NCI-H2107 treated with DMSO at 0.1 percent for 48 hours (cell line): ENCODE data around the gene TMEM198.

ENCODE experiments used
- DNase-seq: peaks from one replicate; lab custom pipeline; 2025; ENCODE audit not compliant: unreplicated experiment; lab: John Stamatoyannopoulos, UW

Gene TMEM198

DNA sequence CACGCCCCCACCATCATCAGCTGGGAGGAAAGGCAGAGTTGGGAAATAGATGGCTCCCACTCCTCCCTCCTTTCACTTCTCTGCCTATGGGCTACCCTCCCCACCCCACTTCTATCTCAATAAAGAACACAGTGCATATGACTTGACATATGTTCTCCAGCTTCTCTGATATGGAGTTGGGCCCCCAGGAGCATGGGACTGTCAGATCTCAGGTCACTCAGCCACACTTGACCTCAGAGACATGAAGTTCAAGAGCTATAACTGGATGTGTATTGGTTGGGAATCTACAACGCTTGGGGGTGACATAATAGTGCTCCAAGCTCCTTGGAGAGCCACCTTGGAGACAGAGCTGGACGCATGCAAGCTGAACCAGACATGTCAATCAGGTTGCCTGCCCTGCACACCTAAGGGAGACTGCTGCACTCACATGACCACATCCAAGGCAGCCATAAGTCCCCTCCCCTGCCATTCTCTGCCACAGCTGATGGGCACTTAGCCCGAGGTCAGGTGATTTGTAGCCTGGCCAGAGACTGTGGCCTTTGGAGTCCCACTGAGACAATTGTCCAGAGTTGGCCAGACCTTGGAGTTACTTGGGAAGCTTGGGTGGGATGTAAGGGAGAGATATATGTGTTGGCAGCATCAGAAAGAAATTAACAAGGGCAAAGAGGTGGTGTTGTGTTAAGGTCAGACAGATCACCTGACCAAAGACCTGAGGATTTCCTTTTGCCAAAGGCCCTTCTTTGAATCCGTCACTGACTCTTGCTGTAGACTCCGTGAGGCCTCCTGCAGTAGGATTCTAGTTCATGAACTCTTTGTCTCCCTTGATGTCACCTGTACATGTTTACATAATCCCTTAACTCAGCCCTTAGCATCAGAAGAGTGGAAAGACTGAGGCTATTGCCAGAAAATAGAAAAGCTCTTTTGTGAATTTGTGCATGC lies 32.0 kb downstream of the TMEM198 start:
- DNase-seq, result no peak

- DNase-seq, result peak; percentile 38
Measured at GRCh38 chr2:219576505-219577388, 32.9 kb downstream of the TMEM198 start.

DNA sequence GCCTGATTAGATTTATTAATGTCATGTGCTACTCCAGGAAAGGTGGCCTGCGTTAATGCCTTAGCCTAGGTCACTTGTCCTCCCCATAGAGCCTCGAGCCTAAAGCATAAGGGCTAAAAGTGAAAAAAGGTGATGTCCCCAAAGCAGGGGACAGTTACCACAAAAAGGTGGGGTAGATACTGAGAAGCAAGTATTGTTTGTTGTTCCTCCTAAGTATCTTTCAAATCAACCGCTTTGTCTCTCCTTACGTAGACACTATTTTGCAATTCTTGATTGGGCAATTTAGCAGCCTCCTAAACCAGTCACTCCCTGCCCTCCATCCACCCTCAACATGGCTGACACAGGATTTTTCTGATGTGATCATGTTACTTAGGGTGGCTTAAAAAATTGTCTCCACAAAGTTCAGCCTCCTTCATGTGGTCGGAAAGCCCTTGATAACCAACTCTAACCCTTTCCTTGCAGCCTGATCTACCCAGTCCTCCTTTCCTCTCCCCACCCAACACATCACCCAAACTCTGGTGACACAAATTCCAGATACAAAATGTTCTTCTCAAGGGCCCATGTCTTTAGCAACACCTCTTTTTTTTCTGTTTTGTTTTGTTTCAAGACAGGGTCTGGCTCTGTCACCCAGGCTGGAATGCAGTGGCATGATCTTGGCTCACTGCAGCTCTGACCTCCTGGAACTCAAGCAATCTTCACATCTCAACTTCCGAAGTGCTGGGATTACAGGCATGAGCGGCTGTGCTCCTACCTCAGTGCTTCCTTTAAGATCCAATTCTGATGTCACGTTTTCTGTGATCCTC lies 35.2 kb downstream of the TMEM198 start:
- DNase-seq, result no peak

- DNase-seq, result no peak
Measured at GRCh38 chr2:219581346-219581745, 37.5 kb downstream of the TMEM198 start.

DNA sequence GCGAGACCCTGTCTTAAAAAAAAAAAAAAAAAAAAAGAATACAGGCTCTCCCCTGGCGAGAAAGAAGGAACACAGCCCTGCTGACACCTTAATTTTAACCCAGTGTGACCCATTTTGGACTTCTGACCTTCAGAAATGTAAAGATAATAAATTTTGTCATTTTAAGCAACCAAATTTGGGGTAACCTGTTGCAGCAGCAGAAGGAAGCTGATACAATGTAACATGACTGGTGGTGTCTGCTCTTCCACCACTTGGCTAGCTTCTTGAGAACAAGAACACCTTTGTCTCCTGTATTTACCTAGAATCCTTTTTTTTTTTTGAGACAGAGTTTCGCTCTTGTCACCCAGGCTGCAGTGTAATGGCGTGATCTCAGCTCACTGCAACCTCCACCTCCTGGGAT lies 47.3 kb downstream of the TMEM198 start:
- DNase-seq, result no peak

GRCh38 chr2:219592736-219593135 lies 48.9 kb downstream of the TMEM198 start:
- no peak for DNase-seq

DNA sequence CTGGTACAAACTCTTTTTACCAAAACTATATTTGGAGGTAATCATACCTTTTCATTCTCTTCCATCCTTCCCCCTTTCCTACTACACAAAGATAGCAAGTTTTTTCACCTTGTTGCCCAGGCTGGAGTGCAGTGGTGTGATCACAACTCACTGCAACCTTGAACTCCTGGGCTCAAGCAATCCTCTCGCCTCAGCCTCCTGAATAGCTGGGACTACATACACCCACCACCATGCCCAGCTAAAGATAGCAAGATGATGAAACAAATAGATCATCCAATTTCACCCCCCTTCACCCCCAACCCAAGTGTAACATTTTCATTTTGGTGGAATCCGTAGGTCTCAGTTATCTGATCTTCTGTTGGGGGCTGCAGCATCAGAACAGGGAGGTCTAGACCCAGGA lies 49.3 kb downstream of the TMEM198 start:
- no peak for DNase-seq

DNA sequence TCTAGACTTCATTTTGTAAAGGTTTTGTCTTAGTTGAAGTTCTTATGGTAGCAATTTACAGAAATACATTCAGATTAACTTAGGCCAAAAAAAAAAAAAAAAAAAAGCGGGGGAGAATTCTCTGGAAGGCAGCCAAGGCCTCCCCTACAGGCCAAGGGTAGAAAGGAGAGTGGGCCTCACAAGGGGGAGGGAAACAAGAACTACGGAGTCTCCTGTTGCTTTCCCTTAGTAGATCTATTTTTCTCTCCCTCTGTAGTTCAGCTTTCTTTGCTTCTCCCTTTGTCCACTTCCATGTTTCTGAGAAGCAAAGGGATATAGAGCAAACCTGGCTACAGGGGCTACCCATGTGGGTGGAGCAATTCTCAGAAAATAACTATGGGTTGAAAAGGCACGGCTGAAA lies 51.4 kb downstream of the TMEM198 start:
- no peak for DNase-seq

GRCh38 chr2:219596954-219597551 lies 53.2 kb downstream of the TMEM198 start:
- DNase-seq, result no peak

- peak; percentile 83 for DNase-seq
Measured at GRCh38 chr2:219597552-219598307, 53.9 kb downstream of the TMEM198 start, which contains the start of gene STK11IP. STK11IP (plus strand) TSS chr2:219597857; CDS start chr2:219598120, 263 bp downstream.

DNA sequence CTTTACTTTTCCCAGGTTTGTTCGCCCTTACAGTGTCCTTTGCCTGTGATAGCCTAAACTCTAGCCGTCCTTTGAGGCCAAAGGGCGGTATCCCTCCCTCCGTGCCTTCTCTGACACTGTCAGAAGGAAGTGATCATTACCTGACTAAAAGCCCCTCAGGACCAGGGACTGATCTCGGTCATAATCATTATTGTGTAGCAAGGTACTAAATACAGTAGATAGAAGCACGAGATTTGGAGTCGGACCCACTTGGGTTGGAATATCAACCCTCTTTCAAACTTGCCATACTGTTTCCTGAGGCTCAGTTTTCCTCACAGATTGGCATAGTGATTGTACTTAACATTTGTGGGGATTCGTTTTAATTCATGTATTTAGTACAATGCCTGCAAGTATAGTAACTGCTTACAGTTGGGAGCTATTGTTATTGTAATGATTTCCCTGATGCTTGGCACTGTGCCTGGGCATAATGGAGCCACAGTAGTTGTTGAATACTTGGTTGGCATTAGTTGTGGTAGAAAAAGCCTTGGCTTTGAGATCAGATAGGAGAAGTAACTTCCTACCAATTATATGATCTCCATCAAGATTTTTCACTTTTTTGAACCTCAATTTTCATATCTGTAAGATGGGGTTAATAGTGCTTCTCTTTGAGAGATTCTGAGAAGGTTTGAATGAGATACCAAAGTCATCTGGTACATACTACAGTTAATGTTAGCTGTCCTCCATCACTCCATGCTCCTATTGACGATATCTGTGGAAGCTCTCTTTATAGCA lies 54.7 kb downstream of the TMEM198 start:
- DNase-seq, result no peak
